GM19395 (cell line): ENCODE measurements around the gene PTPRD.

Experiments used
- ATAC-seq: cut with Tn5 transposase; IDR thresholded peaks from one replicate; pipeline ENCODE4 v1.9.1; 2021; ENCODE audit warnings: mild to moderate bottlenecking, moderate library complexity; ENCODE audit not compliant: unreplicated experiment

PTPRD gene

DNA sequence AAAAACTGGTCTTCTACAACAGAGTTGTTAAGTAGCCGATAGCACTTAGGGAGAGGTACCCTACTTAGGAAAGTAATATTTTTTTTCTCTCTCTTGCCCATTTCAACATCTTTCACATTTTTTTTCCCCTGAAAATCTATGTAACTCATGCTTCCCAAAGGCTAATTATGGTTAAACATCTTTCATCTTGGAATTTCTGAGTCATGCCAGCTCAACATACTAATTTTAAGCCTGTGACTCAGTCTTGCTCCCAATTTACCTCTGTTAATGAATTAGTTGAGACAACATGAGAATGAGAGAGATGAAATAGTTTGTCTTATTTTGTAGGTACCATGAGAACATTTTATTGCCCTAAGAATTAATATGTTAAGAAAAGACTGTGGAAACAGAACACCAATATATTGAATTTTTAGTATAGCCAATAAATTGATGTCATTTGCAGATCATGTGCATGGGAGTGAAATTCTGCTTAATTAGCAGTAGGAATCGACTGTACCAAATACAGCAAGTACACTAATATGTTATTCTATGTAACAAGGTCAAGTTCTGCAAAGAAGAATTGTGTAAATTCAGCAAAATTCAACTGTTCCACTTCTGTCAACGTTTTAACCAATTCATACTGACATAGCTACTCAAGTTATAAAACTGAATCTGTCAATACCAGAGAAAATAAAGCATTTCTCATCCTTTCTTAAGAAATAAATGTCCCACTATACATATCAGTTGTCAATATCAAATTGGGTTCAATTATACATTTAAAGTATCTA lies 550.0 kb downstream of the PTPRD start:
- no peak for ATAC-seq

DNA sequence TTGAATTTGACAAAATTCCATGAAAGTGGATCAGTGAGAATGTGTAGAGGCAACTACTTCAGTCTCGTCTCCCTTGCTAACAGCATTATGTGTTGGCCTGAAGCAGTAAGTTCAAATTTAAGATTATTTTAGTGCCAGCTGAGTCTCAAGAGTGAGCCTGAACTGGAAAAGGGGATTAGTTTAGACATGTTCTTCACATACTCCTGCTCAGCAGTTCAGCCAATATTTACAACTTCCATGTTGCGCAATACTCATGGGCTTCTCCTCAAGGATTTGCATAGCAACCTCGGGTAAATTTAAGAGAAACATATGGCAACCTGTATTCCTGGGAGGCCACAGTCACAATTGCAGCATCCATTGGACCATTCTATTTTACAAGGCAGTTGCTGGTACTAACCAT lies 553.8 kb downstream of the PTPRD start:
- no peak for ATAC-seq

DNA sequence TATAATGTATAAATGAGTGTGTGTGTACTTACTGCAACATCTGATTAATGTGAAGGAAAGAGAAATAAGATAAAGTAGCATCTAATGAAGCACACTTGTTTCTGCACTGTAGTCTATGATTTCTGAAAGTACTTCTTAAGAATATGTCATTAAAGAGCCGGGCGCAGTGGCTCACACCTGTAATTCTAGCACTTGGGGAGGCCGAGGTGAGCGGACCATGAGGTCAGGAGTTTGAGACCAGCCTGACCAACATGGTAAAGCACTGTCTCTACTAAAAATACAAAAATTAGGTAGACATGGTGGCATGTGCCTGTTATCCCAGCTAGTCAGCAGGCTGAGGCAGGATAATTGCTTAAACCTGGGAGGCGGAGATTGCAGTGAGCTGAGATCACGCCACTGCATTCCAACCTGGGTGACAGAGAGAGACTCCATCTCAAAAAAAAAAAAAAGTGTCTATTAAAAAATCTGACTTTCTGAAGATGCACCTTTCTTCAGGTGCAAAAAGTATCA lies 556.9 kb downstream of the PTPRD start:
- no peak for ATAC-seq

DNA sequence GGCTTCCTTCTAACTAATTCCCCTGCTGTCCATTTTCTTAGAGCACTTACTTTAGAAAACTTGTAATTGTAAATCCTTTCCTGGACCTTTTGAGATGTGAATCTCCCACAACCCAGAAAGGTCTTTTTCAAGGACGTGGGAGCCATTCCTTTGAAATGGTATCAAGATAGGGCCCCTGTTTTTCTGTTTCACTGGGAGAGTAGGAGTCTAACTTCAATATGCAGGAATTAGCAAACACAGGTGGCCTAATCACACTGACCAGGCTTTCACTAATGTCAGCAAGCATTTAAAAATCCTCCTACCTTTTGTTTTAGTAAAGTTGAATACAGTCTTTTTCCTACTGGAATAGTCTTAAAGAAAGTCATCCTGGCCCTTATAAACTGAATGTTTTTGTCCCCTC lies 558.3 kb downstream of the PTPRD start:
- ATAC-seq, result no peak

DNA sequence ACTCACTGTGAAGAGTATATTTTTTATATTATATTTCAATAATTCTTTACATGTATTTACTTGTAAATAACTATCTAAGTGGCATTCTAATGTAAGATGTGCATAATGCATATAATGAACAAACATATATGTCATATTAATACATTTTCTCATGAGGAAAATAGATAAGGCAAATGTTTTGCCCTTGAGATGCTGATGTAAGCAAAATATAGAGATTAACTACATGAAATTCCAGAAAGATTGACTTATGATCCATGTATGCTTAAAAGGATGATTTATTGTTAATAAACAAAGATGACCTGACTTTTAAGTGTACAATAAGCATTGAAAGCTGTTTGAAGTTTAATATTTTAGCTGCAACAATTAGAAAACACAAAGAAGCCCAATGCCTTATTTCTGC lies 559.9 kb downstream of the PTPRD start:
- no peak for ATAC-seq

DNA sequence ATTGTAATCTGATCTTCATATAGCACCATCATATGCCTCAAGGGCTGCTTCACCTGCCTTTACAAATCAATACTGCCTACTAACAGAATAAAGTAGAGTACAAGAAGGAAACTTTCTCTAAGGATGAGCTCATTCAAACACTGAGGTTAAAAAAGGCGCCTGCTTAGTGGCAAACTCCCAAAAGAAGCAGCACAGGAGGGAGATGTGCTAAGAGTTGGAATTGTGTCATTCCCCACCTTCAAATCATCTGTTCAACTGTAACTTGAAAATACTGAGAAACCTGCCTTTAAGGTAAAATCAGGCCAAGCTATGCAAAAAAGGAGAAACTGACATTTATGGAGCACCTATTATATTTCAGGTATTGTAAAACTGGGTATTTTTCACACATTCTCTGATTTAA lies 560.6 kb downstream of the PTPRD start:
- ATAC-seq, result no peak

DNA sequence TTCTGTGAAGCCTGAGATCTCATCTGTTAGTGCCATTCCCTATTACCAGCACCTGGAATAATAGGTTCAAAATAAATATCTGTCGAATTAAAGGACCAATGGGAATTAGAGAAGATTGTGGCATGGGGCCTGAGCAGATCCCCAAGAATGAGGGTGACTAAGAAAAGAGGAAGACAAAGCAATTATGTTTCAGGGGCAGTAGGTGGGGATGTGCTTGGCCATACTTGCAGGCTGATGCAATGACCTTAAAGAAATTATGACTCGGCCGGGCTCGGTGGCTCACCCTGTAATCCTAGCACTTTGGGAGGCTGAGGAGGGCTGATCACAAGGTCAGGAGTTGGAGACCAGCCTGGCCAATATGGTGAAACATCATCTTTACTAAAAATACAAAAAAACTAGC lies 562.8 kb downstream of the PTPRD start:
- no peak for ATAC-seq

DNA sequence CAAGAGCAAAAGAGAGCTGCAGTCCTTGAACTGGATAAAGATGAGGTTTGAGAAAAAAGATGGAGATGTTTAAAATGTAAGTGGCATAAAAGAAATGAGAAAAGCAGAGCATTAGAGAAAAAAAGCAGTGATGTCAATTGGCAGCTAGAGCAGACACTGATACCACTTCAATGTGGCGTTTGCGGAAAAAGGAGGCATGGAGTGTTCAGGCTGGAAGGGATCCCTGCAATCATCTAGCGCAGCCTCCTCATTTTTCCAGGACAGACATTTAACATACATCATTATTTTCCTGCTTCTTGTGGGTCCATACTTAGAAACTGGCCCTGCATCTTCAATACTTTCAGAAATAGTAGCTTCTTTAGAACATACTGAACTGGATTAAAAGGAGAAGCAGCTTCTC lies 563.8 kb downstream of the PTPRD start:
- ATAC-seq, result no peak

DNA sequence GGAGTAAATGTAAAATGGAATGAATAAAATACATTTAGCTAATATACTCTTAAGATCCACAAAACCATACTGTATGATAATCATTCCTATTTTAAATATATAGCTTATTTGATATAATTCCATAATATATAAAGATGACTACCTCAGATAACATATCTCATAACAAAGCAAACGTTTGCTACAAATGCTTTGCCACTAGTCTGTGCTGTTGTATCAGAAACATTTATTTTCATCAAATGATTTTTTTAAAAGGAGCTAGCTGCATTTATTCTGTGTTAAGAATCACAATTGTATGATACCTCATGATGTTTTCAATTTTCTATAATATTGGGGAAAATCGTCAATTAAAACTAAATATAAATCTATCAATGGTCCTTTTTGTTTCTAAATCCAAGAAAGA lies 567.2 kb downstream of the PTPRD start:
- ATAC-seq, result no peak

DNA sequence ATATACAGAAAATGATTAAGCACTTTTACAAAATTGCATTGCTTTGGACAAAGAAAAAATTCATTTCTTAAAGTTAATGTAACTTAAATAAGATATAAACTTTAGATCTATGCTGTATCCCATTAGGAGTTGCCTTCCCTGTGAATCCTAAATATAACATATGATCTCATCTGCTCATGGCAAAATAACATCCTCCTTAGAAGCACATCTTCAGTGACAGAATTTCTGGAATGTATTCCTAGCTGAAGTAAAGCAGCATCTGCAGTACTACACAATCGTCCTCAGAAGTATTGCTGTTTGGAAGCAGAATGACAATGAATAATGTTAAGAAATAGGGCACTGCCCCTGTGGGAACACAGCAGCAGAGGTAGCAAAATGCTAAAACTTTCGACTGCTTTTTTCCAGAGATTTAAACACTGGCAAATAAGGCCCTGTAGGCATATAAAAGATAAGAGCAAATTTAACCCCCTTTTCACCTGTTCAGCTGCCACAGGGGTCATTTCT lies 571.0 kb downstream of the PTPRD start:
- ATAC-seq, result no peak

DNA sequence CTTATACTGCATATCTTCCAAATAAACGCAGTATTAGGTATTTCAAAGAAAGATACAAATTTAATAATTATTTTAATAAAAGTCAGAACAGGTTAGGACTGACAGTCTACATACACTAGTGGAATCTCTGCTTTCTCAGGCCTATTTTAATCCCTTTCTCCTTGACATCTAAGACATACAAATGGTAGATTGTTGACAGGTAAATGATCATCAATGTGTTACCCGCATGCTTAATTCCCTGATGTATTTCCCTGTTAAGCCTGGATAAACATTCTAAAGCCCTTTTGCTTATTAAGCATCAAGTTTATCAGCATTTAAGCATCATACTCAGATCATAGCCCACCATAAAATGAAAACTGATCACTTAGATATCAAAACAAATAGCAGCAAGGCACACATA lies 576.7 kb downstream of the PTPRD start:
- ATAC-seq, result no peak

DNA sequence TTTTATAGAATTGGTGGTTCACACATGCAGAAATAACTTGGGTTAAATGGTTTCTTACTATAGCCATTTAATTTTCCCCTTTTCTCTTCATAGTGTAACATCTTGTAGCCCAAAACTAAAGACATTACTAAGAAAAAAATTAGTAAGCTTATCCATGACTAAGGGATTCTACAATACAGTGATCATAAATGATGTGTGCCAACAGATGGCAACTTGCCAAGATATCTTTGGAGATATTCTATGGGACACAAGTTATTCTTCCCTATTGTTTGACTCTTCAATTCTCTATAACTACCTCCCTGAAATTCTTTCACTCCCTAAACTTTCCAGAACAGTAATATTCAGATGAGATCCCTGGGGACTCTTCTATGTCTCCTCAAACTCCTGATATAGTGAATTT lies 580.6 kb downstream of the PTPRD start:
- no peak for ATAC-seq

DNA sequence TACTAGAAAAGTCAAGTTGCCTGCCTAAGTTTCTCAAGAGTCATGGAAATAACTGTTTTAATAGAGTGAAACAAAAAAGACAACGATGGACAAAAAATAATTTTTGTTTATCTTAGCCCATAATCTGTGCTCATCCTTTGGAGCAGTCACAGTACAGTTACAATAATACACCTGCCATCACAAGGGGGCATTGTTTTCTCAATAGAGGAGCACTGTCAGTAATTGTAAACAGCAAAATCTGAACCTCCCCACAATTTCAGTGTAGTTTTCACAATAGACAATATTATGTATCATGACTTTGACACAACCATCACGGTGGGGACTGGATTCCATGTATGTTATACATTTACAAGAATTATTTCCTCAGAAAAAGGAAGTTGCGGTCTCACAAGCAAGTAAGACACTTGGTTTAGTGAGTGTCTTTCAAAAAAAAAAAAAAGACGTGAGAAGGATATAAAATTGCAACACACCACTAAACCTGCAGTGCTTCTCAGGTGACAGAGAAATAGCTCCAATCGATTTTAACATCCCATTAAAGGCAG lies 586.3 kb downstream of the PTPRD start:
- no peak for ATAC-seq

DNA sequence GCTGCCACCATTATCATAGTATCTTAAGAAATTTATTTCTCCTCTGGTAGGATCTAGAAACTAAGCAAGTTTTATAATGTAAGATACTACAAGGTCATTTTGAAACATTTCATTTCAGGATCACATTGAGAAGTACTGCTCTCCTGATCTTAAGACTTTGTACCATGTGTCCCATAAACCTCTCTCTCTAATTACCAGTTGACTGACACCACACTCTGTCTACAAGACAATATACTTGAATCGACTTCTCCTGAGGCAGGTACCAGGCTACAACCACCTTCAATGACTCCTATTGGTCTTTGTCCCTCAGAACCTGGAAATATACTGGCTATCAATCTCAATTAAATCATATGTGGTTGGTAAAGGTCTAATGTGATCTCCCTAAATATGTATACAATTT lies 597.0 kb downstream of the PTPRD start:
- no peak for ATAC-seq

DNA sequence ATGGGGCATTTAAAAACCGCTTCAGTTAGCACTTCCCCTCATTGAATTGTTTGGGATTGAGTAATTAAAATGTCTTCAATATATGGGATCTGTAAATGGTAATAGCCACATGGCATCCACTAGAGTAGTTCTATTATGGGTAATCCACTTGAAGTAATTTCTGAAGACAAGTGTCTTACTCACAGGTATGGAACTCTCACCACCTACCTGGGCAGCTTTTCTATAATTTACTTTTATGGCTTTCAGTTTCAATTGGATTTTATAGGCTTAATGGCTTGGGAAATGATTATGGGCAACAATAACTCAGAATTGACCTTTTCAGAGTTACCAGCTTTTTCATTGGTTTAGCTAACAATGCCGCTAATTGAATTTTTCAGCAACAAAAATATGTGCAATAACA lies 597.9 kb downstream of the PTPRD start:
- no peak for ATAC-seq

DNA sequence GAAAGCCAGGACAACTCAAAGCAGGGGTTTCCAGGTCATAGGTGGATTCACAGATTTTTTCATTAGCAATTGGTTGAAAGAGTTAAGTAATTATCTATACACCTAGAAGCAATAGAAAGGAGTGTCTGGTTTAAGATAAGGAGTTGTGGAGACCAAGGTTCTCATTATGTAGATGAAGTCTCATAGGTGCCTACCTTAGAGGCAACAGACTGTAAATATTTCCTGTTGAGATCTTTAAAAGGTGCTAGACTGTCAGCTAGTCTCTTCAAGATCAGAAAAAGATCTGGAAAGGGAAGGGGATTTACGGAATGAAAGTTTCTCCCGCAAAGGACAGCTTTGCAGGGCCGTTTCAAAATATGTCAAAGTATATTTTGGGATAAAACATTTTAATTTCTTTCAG lies 603.4 kb downstream of the PTPRD start:
- ATAC-seq, result no peak

DNA sequence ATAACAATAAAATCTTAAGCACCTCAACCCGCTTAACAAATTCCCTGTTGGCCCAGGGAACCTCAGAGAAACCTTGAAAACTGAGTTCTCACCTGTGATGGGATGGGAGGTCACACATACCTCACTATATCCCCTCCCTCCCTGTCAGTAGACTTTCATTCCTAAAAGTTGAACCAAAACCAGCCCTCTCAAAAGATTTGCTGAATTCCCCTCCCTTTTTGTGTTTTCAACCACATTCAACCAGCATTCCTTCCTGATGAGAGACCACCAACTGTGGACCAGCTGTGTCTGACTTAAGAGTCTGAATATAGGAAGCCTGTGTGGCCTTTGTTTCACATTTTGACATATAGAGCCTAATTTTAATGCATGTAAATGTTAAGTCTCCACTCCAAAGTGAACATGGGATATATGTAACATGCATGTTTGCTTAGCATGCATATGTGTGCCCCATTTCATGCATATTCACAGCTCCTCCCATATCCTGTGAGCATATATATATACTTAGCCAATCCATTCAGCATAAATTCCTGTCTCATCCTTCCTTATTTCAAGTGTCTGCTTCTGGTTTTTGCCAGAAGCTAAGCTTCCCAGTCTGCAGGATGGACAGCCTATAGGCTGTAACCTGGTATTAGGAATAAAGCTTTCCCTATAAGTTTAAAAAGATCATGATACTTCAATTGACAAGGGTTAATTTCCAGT lies 604.6 kb downstream of the PTPRD start:
- no peak for ATAC-seq

DNA sequence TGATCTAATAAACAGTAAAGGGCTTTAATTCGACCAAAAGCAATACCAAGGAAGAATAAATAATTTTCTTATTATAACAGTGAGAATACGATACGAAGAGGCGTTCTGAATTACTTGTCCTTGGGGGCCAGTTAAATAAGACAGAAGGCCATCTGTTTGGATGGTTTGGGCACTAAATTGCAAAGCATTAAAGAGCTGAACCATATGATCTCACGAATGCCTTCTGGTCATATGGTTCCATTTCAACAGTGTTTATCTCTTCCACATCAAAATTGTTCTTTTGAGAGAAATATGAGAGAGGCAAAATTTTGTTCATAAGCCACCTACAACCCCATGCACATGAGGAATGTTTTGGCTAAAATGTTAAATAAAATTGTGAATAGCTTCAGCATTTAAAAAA lies 605.4 kb downstream of the PTPRD start:
- no peak for ATAC-seq

DNA sequence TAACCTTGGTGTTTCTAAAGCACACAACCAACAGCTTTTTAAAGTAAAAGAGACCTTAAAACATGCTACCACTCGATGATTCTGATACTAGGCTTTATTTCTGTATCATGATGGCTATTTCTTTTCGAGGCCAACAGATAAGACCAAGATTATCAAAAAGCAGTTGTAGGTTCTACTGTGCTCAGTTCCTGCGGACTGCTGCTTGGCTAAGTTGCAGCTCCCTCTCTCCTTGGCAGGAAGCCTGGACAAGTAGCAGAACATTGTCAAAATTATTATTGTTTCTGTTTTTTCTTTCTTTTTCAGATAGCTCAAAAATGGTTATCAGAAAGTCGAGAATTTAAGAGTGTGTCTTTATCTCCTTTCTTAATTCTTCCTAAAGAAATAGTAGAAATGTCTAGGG lies 607.6 kb downstream of the PTPRD start:
- ATAC-seq, result no peak

DNA sequence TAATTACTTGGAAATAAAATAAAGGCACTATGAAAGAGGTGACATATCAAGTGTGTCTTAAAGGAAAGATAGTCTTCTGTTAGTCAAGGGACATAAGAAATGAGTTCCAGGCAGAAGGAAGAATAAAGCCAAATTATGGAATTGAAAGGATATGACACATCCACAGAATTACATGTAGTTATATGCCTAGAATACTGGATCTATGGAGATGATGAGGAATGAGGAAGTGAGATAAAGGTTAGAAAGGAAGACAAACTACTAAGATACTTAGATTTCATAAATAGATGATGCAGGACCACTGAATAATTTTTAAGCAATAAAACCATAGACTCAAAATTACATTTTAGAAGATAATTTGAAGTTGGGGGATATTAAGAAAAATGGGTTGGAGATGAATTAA lies 609.8 kb downstream of the PTPRD start:
- ATAC-seq, result no peak

DNA sequence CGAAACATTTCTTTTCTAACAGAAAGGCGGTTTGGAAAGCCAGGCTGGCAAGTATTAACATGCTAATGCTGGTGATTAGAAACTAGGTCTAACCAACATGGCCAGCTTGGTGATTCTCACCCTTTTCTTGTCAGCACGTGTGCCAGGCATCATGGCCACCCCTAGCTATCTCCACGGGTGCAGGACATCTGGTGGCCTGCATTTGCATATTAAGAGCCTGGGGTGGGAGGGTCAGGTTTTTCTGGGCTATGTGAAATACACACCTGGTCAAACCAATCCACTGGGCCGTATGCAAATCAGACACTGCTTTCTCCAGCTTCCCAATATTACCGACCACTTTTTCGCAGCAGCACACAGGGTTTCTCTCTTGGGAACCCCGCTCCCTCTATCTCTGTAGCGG lies 612.1 kb downstream of the PTPRD start:
- ATAC-seq, result no peak
